ENCODE results near the gene CALHM4. TPM values are rescaled to one million over a fixed set of nuclear protein-coding genes. Genes with fewer than 3 reads are reported as not detected.

The CALHM4 gene
- total and polyA plus RNA-seq, 2 experiments from 2014 or later: not detected

DNA sequence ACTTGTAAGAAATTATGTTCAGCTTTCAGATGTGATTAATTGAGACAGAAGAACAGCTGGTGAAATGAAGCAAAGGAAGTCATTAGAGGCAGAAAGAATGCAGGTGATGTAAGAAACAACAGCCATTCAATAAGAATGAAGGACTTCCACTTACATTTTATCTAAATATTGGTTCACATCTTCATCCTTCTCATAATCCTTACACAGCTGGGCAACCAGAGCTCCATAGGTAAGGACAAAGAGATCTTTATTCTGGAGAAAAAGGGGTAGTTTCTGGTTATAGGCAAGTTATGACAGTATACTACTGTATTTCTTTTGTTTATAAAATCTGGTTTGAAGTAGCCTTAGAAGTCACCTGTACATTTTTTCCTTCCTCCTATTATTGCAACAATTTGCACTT lies 10.4 kb upstream of the CALHM4 start (continued):
- no peak for TF ChIP-seq ZNF462 (CRISPR knock-in tag; IDR thresholded peaks at IDR 0.05)
- no peak for TF ChIP-seq ZNF331 (CRISPR knock-in tag; IDR thresholded peaks at IDR 0.05; ENCODE audit: low read depth)
- TF ChIP-seq EZH2phosphoT487 (IDR thresholded peaks at IDR 0.05; ENCODE audit: unreplicated experiment): no peak
- TF ChIP-seq JUNB (IDR thresholded peaks at IDR 0.05; ENCODE audit: unreplicated experiment): no peak
- TF ChIP-seq CREB1 (CRISPR knock-in tag; IDR thresholded peaks at IDR 0.05; ENCODE audit: low read depth): no peak
- TF ChIP-seq POLR2AphosphoS5 (IDR thresholded peaks at IDR 0.05; ENCODE audit: low read depth): no peak
- no peak for TF ChIP-seq REST (IDR thresholded peaks at IDR 0.05; ENCODE audit: unreplicated experiment)
- TF ChIP-seq, protein P1, sequence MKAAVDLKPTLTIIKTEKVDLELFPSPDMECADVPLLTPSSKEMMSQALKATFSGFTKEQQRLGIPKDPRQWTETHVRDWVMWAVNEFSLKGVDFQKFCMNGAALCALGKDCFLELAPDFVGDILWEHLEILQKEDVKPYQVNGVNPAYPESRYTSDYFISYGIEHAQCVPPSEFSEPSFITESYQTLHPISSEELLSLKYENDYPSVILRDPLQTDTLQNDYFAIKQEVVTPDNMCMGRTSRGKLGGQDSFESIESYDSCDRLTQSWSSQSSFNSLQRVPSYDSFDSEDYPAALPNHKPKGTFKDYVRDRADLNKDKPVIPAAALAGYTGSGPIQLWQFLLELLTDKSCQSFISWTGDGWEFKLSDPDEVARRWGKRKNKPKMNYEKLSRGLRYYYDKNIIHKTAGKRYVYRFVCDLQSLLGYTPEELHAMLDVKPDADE (IDR thresholded peaks at IDR 0.05): no peak
- TF ChIP-seq STAT1 (IDR thresholded peaks at IDR 0.05; ENCODE audit: unreplicated experiment): no peak
- no peak for TF ChIP-seq EZH2 (IDR thresholded peaks at IDR 0.05; ENCODE audit: low read depth, unreplicated experiment)

Measured in GM23338 (cell line).